Measurements from ENCODE around the gene B4GALNT3.
A peak's percentile ranks its signal among the peaks of the same experiment; 100 is the strongest.
"Not testable (repeated sequence)": the region's sequence is repeated elsewhere in the genome, so short reads cannot be mapped to it uniquely, and the experiment has no call there.

B4GALNT3 gene

DNA sequence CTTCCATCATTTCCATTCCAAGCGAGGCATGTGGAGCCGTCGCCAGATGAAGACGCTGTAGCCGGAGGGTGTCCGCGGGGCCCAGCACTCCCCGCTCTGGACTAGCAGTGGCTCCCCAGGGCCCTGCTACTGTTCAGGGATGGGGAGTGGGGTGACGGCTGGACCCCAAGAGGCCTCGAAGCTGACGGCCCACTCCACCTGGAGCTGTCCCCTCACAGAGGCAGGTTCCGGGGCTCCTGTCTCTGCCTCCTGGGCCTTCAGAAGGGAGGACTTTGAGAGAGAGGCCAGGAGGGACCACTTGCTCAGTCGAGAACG, 101.6 kb downstream of the B4GALNT3 start:
- no peak for DNase-seq

DNA sequence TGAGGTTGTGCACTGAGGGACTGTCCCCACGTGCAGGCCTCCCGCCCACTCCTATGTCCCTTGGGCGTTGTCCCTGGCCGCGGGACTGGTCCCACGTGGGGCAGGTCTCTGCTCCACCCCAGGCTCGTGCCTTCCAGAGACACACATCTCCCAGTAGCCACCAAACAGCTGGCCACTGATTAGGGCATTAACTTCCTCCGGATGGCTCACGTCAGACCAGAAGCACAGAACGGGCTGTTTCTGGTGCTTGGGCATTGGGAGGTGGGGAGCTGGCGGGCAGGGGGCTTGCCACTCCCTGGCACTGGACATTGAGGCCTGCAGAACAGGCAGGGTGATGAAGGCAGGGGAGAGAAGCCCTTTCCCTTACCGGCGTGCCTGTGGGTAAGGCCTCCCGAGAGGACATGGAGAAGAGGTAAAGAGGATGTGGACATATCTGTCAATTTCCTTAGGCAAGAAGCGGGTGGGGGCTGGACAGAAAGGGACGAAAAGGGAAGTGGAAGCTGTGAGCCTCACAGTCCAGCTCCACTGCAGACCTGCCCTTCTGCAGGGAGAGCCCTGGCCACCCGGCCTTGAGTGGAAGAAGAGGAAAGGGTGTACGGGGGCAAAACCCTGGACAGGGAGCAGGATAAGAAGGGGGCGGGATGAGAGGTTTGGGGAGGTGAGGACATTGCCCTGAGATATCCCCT, 102.3 kb downstream of the B4GALNT3 start:
- no peak for DNase-seq

DNA sequence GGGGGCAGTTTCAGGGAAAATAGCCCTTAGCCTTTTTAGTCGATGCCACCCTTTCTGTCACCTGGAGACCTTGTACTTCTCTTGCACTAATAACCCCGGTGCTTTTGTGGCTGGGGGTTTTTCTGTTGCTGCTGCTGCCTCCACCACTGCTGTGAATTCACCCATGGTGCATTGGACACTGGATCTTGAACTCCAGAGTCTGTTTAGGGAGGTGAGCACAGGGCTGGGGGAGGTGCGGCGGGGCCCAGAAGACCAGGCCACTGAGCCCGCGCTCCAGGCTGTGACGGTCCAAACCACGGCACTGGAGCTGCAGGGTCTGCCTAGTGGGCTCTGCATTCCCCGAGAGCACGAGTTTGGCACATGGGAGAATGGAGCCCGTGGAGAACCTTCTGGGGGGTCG, 102.9 kb downstream of the B4GALNT3 start:
- DNase-seq, result no peak

DNA sequence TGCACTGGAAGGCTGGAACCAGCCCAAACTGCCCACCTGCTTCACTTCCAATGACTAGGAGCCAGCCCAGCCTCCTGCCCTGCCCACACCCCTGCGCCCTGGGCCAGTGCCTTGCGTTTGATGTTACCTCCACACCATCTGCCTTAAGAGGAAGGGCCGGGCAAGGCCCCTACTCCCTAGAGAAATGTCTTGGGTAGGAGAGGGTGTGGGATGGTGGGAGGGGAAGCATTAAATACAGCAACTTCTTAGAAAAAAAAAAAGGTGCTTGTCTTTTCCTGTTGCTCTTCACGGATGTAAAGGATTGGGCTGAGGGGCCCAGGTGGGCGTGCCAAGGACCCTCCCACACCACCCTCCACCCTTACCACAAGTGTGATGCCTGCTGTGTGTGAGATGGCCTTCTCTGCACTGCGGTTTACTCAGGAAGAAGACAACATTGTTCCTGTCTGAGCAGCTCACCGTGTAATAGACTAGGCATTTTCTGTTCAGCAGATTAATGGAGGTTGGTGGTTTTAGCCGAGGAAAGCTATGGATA, 103.6 kb downstream of the B4GALNT3 start:
- DNase-seq, result peak; percentile 57

DNA sequence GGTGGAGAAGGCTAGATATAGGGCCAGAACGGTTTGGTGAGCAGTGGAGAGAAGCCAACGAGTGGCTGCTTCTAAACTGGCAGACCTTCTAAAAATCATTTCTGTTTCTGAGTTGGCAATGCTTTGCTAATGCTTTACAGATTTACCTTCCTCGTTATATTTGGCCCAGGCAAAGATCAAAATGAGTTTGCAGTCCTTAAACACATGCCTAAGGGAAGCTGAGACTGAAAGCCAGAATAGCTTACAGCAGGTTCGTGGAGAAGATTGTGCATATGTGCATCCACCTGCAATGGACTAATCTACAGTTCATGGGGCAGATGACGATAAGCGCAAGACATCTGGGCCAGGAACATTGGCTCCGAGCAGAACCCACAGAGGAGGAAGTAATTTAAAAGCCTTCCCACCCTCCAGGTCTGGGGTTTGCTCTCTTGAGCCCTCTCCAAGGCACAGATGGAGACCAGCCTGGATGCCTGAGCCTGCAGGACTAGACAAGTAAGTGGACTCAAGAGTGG, 104.1 kb downstream of the B4GALNT3 start:
- DNase-seq, result no peak

DNA sequence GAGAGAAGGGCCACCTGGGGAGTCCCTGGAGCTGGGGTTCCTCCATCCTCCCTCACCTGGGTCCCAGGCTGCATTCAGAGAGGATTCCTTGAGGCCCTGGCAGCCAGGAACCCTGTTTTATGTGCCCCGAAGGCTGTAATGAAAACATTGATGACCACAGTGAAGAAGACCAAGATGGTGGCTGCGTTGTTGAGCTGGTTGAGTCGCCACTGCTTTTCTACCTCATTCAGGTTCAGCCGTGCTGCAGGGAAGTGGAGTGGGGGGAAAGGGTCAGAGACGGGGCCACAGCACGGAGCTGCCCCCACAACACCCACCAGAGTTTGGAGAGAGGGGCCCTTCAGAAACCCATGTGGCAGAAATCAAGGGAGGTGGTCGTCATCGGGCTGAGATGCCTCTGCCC, 105.4 kb downstream of the B4GALNT3 start:
- DNase-seq, result no peak

DNA sequence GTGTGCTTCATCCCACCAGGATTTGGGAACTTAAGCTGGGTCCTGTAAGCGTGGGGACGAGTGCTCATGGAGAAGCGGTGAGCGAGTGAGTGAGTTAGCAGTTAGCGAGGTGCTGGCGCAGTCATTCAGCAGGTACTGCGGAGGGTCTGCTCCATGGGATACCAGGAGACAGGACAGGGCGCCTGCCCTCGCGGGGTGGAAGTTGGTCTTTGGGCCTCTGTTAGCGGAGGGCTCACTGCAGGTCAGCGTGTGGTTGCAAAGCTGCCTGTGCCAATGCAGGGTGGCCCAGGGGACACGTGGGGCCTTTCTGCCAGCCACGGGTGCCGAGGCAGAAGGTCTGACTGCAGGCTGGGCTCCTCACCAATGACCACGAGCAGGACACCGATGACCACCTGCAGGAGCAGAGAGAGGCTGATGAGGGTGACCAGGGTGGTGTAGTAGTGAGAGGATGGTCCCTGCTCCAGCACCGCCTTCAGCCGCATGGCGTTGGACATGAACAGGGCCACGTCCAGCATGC, 105.9 kb downstream of the B4GALNT3 start:
- no peak for DNase-seq

DNA sequence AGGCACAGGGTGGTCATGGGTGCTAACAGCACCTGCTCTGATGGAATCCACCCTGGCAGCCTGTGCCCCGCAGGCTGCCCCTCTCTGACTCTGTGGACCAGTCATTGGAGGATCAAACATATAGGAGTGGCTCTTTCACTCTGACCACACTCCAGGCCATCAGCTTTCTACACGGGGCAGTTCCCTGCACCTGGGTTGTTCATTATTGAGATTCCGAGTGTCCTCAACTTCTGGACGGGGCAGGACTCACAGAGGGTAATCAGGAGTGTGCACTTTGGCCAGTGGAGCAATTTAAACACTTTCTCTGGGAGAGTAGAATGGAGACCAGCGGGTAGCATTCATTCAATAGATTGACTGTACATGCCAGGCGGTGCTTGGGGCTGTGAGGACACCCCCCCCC, 108.7 kb downstream of the B4GALNT3 start:
- DNase-seq, result no peak

DNA sequence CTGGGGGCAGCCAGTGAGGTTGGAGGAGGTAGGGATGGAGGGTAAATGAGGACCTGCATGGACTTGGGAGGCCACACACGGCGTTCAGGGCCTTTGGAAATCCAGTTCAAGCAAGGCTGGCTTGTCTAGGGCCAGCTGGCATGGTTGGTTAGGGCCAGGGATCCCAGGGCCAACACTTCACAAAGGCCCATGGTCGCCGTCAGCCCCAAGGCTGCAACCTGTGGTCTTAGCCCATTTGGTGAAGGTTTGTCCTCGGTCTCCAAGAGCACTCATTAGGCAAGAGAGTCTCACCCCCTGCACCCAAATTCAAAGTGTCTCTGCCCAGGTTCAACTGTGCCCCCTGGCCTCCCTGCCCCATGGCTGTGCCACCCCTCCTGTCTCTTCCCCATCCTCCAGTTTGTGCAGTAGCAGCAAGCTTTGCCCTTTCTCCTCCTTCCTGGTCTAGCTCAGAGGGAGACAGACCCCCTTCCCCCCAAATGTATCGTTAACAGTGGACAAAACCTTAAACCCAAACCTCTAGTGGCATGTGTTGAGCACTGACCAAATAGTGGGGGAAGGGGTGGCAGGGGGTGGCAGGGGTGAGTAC, 109.4 kb downstream of the B4GALNT3 start:
- DNase-seq, result no peak

DNA sequence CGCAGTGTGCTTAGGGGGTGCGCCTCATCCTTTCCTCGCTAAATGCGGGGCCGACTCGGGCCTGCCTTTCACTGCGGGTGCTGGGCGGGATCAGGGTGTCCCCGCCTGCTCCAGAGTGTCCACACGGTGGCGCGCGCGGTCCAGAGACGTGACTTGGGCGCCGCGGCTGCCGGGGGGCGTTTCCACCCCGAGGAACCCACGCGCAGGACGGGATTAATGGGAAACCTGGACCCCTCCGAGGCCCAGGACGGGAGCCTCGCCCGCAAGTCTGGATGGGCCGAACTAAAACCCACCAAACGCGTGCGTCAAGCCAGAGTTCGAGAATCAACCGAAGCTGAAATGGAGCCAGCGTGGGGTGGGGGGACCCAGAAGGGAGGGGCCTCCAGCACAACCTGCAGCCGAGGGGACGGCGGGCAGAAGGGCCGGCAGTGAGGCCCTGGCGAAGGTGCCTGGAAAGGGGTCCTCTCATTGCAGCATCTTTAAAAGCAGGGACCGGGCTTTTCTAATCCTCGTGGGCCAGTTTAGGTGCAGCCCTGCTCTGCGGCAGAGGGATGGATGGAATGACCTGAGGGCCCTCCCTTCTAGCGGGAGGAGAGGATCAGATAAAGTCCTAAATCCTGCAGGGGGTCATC, 110.2 kb downstream of the B4GALNT3 start:
- DNase-seq, result peak; percentile 92

DNA sequence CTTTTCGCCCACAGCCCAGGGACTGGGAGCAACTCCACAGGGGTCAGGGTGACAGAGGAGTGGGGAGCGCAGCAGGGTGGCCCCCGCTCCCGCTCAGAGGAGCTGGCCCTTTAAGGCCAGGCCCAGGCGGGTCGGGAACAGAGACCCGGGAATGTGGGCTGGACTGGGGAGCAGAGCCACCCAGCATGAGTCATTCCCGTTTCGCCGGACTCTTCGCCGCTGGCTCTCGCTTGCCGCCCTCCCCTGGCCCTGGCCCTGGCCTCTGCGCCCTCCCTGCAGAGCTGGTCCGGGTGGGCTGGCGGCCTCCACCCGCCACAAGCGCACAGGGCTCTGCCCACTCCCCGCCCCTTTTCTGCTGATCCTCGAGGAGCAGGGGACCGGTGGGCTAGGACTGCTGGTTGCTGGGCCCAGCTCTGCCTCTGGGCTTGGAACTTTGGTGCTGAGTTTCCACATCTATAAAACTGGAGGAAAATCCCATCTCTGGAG, 110.7 kb downstream of the B4GALNT3 start:
- DNase-seq, result no peak

DNA sequence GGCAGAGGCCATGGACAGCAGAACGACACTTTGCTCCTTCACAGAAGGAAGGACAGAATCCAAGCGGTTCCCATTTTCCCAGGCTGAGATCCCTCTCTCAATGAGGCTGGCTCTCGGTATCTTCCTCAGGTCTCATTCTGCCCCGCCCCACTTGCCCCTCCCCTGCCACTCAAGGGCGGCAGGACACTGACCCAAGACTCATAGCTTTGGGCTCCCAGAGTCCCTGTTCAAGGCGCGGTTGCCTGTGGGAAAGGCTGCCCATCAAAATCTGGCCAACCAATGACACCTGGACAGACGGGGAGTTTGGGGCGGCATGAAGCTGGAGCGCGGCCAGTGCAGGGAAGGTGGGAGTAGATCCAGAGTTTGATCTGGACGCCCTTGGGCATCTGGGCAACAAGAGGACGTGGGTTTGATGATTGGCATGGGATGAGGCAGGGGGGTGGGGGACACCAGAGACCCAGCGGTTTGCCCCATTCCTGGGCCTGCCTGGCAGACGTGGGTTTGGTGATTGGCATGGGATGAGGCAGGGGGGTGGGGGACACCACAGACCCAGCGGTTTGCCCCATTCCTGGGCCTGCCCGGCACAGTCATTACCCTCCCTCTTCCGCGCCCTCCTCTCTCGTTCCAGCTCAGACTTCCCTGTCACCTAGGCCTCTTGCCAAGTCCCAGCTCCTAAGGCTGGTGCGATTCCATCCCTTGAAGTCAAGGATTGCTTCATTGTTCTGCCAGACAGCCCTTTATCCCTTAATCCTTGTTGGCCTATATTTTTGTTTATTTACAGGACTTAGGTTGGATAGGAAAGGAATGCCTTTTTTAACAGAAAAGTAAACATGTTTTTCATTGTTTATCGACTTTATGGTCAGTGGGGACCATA, 111.4 kb downstream of the B4GALNT3 start:
- DNase-seq, result no peak

DNA sequence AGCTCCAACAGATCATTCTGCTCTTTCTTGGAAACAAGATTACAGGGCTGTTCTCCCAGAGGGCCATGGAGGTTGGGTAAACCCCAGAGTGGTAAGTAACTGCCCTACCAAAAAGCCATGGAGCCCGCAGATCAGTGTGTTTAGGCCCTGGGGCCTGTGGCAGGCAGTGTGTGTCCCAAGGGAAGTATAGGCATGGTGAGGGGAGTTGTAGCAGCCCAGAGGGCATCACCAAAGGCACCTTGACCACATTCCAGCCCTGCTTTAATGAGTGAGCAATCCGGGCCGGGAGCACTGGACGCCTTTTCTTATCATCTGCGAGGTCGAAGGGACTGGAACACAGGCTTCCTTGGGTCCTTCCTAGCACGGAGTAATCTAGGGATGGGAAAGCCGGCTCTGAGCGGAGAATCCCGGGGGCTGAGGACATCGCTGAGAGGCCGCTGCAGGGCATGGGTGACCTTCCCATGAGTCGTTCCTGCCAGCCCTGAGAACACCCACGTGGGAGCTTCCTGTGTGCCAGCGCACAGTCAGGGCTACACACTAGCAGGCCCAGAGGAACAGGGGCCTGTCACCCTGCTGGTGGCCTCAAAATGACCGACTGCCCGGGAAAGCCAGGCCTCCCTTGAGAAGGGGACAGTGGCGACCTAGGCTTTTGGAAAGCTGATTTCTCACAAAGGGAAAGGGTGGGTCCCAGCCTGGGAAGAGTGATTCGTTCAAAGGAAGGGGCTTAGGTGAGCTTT, 112.2 kb downstream of the B4GALNT3 start:
- DNase-seq, result no peak

DNA sequence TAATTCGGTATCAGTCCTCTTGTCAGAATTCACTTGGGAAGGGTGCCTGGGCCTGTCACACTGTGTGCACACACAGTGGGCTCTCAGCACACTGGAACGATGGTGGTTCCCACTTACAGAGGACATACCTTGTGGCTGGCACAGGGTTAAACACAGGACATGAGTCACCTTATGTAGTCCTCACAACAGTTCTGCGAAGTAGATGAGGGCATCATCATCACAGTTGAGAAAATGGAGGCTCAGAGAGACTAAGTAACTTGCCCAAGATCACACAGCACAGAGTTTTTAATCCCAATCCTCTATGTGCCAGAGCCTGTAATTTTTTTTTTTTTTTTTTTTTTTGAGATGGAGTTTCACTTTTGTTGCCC, 112.8 kb downstream of the B4GALNT3 start:
- DNase-seq, result no peak

DNA sequence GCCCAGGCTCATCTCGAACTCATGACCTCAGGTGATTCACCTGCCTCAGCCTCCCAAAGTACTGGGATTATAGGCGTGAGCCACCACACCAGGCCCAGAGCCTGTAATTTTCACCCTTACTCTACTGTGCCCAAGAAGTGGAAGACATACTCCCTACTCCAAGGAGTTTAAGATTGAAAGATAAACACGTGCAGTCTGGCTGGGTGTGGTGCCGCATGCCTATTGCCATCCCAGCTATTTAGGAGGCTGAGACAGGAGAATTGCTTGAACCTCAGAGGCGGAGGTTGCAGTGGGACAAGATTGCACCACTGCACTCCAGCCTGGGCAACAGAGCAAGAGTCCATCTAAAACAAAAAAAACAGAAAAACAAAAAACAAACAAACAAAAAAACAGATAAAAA, 113.5 kb downstream of the B4GALNT3 start:
- DNase-seq, result no peak

DNA sequence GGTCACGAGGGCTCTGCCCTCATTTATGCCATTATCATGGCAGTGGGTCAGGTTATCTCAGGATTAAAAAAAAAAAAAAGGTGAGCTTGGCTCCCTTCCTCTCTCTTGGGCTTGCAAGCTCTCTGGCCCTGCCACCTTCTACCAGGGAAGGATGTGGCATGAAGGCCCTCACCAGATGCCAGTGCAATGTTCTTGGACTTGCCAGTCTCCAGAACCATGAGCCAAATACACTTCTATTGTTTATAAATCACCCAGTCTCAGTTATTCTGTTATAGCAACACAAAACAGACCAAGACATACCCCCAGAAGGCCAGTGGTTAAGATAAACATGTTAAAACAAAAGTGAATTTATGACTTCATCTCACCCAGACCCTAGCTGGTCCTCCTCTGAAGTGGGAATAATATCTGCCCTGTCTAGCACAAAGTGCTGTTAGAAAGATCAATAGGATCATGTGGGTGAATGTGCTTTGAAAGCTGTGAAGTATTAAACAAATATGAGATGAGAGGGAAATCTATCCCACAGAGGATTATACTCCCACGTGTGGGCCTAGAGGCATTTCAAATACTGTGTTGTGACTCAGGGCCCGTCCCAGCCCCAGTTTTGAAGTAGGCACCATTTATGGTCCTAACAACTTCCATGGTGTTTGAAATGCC, 114.9 kb downstream of the B4GALNT3 start:
- no peak for DNase-seq

DNA sequence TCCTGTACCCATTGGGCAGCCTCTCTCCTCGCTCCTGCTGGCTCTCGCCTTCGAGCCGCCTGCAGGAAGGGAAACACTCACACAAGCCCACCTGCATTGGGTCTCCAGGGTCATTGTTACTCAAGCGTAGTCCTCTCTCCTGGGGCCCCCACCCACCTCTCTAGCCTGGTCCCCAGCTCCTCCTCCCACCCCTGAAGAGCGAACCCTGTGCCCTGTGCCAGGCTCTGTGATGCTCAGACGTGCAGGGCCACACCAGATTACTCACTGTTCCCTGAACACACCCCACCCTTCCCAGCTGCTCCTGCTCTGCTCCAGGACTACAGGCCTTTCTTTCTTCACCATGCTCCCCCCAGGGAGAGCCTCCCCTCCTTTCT, 115.4 kb downstream of the B4GALNT3 start:
- no peak for DNase-seq

DNA sequence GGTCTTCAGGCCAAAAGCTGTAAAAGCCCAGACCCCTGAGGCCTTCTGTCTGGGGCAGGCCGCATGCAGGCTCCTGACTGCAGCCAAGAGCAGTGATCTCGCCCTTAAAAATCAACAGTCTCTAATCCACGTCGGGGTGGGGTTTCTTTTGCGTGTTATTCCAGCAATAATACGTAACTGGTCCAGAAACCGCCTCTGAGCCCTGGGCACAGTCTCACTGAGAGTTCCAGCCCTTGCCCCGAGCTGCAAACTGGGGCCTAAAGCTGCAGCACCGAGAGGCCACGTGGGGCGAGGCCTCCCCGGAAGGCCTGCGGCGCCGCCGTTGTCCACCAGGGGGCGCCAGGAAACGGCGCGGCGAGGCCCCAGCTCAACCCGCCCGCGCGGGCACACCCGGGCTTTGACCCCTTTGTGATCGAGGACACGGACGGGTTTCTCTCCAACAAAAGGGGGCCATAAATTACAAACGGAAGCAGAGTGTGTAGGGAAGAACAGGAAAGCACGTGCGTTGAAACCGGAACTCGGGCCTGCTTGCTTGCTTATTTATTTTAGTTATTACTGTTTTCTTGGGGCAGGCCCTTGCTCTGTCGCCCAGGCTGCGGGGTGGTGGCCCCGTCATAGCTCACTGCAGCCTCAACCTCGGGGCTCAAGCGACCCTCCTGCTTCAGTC, 116.3 kb downstream of the B4GALNT3 start:
- DNase-seq, result peak; percentile 87

DNA sequence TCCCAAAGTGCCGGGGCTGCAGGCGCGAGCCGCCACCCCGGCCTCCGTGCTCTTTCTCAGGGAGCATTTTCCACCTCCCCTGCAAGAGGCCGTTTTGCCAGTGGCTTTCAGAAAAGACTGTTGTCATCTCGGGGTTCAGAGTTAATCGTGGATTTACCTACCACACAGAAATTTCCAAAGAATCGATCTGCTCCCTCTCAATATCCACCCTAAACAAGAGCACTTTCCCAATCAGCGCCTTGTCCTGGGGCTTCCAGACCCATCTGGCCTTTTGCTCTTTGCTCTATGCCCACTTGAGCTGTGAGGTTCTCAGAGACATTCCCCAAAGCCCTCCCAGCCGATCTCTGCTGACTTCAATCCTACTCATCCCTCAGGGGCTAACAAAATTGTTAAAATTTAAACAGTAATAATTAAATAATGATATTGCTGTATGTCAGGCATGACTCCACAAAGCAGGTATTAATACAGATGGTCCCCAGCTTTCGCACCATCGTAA, 116.9 kb downstream of the B4GALNT3 start:
- DNase-seq, result no peak

DNA sequence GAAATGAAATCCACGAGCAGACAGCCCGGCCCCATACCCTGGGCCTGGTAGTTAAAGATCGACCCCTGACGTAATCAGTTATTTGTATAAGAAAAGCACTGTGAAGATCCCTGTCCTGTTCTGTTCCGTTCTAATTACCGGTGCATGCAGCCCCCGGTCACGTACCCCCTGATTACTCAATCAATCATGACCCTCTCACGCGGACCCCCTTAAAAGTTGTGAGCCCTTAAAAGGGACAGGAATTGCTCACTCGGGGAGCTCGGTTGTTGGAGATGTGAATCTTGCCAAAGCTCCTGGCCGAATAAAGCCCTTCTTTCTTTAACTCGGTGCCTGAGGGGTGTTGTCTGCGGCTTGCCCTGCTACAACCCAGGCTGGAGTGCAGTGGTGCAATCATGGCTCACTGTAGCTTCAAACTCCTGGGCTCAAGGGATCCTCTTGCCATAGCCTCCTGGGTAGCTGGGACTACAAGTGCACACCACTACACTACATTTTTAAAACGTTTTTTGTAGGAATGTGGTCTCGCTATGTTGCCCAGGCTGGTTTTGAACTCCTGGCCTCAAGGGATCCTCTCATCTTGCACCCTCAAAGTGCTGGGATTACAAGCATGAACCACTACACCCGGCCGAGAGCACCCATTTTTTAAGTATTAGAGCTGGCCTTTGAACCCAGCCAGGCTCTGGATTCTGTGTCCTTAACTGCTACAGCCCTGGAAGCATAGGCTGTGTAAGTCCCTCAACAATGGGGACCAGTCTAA, 118.4 kb downstream of the B4GALNT3 start:
- DNase-seq, result not testable (repeated sequence)

Measured in stimulated activated CD4-positive, alpha-beta T cell treated with anti-CD3 and anti-CD28 coated beads, Interleukin-15, amount 100 ng/mL, for 24 hours (primary cell).